Stomach (tissue), 9 donors: ENCODE results near the gene CACNA1I. TPM values are rescaled to one million over a fixed set of nuclear protein-coding genes. Genes with fewer than 3 reads are reported as not detected.

Experiments used
- DNase-seq, 2 donors: peaks; one replicate each; pipeline versions ENCODE4 v3.0.0 to v3.0.0-alpha.2; 2013 to 2019
- H3K27ac ChIP-seq, 5 donors: fragments of 200-600 bp in 4 of 5; sonication (generic) in 4 of 5; one replicate each; pipeline ENCODE4 v1.5.1; 2013 to 2019; ENCODE audit warnings: mild to moderate bottlenecking in 1 of 5, moderate library complexity in 1 of 5
- H3K27me3 ChIP-seq, 3 donors: fragments of 200-600 bp; sonication (generic); one replicate each; pipeline ENCODE4 v1.5.1; 2017 to 2019; ENCODE audit warnings: mixed run types in 1 of 3
- H3K36me3 ChIP-seq, 4 donors: fragments of 200-600 bp; sonication (generic); 1 replicate in 3 of 4; 2 replicates in 1 of 4; pipeline ENCODE4 v1.5.1; 2016 to 2019
- H3K4me1 ChIP-seq, 4 donors: fragments of 200-600 bp; sonication (generic); one replicate each; pipeline ENCODE4 v1.5.1; 2016 to 2019
- H3K4me3 ChIP-seq, 4 donors: fragments of 200-600 bp; sonication (generic) in 3 of 4; one replicate each; pipeline ENCODE4 v1.5.1; 2016 to 2019; ENCODE audit warnings: mild to moderate bottlenecking in 1 of 4
- H3K9me3 ChIP-seq, 4 donors: fragments of 200-600 bp; sonication (generic); one replicate each; pipeline ENCODE4 v1.5.1; 2016 to 2019
- EP300 ChIP-seq: sonication (generic); formaldehyde crosslinking; IDR thresholded peaks from one replicate; pipeline ENCODE4 v1.6.1; 2017; ENCODE audit warnings: antibody characterized with exemption
- POLR2A ChIP-seq, 4 donors: fragments of 450-650 bp; IDR thresholded peaks; one replicate each; pipeline ENCODE4 v1.6.1; 2016; ENCODE audit warnings: antibody characterized with exemption in 4 of 4, control low read depth in 2 of 4, mild to moderate bottlenecking in 1 of 4, moderate library complexity in 1 of 4
- POLR2AphosphoS5 ChIP-seq, 3 donors: sonication (generic); formaldehyde crosslinking; IDR thresholded peaks; one replicate each; pipeline ENCODE4 v1.6.1; 2016; ENCODE audit warnings: antibody characterized with exemption in 3 of 3
- WGBS, 5 donors: extraction: QIAGEN DNeasy Blood & Tissue Kit in 3 of 5; methylation state at CpG; one replicate each; pipeline versions ENCODE4 v1.1.5 to v1.1.7; 2013 to 2018; 5-methylcytosine and 5-hydroxymethylcytosine counted together
- intact Hi-C: fragments of 100-400 bp; cut with DNase I; formaldehyde crosslinking; loops from one replicate; pipeline ENCODE4 v1.15.1; 2023; ENCODE audit warnings: low total_unique reads
- polyA plus RNA-seq, 3 donors: library from polyadenylated mRNA; stranded (reverse); fragments of 200-250 nt; gene quantifications; one replicate each; pipeline ENCODE4 v1.2.3, GENCODE V29; 2013
- total RNA-seq, 5 donors: library from RNA; depleted of rRNA; stranded (reverse); fragments of >200 nt; gene quantifications; one replicate each; pipeline versions ENCODE4 v1.1.0 to v1.2.3, GENCODE V29; 2014 to 2016
- TF ChIP-seq, protein P1 (sequence below), 7 experiments: fragments of 450-650 bp in 4 of 7; fragments of 200-600 bp in 3 of 7; sonication (generic) in 3 of 7; IDR thresholded peaks; one replicate each; pipeline ENCODE4 v1.5.1; 2016 to 2019; ENCODE audit warnings: antibody characterized with exemption in 7 of 7, control low read depth in 2 of 7, mild to moderate bottlenecking in 1 of 7
- donor health status: healthy with polysubstance abuse.
- donor health status: Bipolar disorder and iron deficiency.
- donor health status: healthy.

The CACNA1I gene
- total and polyA plus RNA-seq, 8 donors: 0.06 to 4.0 (median 0.22) TPM; not detected in 2

- no peaks in the 10 kb centered on the region for H3K9me3 ChIP-seq
- no peak overlapping the region for H3K4me3 ChIP-seq
- TF ChIP-seq POLR2AphosphoS5 (IDR thresholded peaks at IDR 0.05) (no peak), POLR2A (IDR thresholded peaks at IDR 0.05) (no peak), EP300 (no peak)
- TF ChIP-seq, protein P1, sequence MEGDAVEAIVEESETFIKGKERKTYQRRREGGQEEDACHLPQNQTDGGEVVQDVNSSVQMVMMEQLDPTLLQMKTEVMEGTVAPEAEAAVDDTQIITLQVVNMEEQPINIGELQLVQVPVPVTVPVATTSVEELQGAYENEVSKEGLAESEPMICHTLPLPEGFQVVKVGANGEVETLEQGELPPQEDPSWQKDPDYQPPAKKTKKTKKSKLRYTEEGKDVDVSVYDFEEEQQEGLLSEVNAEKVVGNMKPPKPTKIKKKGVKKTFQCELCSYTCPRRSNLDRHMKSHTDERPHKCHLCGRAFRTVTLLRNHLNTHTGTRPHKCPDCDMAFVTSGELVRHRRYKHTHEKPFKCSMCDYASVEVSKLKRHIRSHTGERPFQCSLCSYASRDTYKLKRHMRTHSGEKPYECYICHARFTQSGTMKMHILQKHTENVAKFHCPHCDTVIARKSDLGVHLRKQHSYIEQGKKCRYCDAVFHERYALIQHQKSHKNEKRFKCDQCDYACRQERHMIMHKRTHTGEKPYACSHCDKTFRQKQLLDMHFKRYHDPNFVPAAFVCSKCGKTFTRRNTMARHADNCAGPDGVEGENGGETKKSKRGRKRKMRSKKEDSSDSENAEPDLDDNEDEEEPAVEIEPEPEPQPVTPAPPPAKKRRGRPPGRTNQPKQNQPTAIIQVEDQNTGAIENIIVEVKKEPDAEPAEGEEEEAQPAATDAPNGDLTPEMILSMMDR (IDR thresholded peaks at IDR 0.05): no peak
- DNase-seq: no peak
- H3K4me1 ChIP-seq: peaks cover 0 to 20% (median 8%) of the 10 kb centered on the region in 4 donors
- 79 to 88% (median 84%) methylated on average over 12 to 13 of the region's 13 CpGs for WGBS, 5 donors
- no peaks in the 10 kb centered on the region for H3K36me3 ChIP-seq
- peaks cover 11 to 96% (median 55%) of the 10 kb centered on the region in 3 donors for H3K27me3 ChIP-seq
- intact Hi-C loops: no loop called here
- H3K27ac ChIP-seq: no peak overlapping the region
These were observed 117.7 kb downstream of the CACNA1I start for GRCh38 chr22:39688186-39688785.

DNA sequence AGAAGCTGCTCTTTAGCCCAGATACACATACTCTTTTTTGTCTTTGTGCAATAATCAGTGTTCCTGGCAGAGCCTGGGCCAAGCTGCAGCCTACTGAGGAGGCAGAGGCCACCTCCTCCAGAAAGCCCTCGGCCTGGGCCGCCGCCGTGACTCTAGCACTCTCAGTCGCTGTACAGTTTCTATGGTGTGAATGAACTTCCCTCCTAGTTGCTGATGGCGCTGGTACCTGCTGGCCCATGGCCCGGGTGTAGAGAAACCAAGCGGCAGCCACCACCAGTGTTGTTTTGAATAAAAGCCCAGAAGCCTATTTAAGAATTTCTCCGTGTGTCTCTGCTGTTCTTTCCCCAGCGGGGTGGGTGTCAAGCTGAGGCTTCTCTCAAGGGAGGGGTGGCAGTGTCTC lies 118.9 kb downstream of the CACNA1I start:
- H3K4me1 ChIP-seq: peaks cover 0 to 20% (median 8%) of the 10 kb centered on the region in 4 donors
- no peaks in the 10 kb centered on the region for H3K9me3 ChIP-seq
- H3K4me3 ChIP-seq: no peak overlapping the region
- intact Hi-C loops: no loop called here
- no peak for DNase-seq
- H3K27ac ChIP-seq: no peak overlapping the region
- H3K27me3 ChIP-seq: peaks cover 11 to 96% (median 48%) of the 10 kb centered on the region in 3 donors
- TF ChIP-seq POLR2A (IDR thresholded peaks at IDR 0.05) (no peak), EP300 (no peak), POLR2AphosphoS5 (IDR thresholded peaks at IDR 0.05) (no peak)
- TF ChIP-seq, protein P1 (IDR thresholded peaks at IDR 0.05): no peak
- H3K36me3 ChIP-seq: no peaks in the 10 kb centered on the region
- WGBS, 5 donors: 85 to 98% (median 92%) methylated on average over 10 of the region's 10 CpGs

DNA sequence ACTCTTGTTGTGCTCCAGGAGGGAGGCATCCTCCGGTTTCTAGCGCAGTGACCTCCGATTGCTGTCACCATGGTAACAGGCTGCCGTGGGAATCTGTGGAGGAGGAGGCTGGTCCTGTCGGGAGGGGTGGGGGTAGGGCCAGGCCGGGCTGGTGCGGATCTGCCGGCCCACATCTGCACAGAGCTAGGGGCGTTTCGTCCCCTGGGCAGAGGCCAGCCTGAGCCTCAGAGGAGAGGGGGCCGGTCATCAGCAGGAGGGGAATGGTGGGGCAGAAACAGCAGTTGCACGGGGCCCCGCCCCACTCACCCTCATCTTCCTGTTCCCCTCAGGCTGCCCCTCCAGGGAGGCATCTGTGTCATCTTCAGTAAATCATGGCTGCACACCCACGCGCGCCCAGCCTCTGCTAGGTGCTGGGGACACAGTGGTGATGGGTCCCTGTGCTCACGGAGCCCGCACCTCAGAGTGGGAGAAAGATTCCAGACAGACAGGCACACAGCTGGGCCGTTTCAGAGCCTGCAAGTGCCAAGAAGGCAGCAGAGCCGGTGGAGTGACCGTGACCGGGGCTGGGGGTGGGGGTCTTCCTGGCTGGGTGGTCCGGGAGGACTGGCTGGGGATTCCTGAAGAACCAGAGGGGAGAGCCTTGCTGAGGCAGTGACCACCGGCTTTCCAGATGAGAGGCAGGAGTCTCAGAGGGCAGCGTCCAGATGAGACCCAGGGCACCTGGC lies 120.5 kb downstream of the CACNA1I start:
- no peak for TF ChIP-seq EP300
- TF ChIP-seq, protein P1 (IDR thresholded peaks at IDR 0.05): no peak
- TF ChIP-seq POLR2A (IDR thresholded peaks at IDR 0.05): no peak
- no peak for TF ChIP-seq POLR2AphosphoS5 (IDR thresholded peaks at IDR 0.05)
- Histone ChIP-seq H3K4me1 (peaks cover 0 to 13% (median 4%) of the 10 kb centered on the region in 4 donors), H3K36me3 (no peaks in the 10 kb centered on the region), H3K27ac (no peak overlapping the region), H3K9me3 (no peaks in the 10 kb centered on the region), H3K27me3 (peaks cover 3 to 95% (median 32%) of the 10 kb centered on the region in 3 donors), H3K4me3 (no peak overlapping the region)
- intact Hi-C loops: no loop called here
- WGBS, 5 donors: 18 to 27% (median 22%) methylated on average over 19 to 25 of the region's 25 CpGs
- DNase-seq: peak in 1 of 2 donors; percentile 68

DNA sequence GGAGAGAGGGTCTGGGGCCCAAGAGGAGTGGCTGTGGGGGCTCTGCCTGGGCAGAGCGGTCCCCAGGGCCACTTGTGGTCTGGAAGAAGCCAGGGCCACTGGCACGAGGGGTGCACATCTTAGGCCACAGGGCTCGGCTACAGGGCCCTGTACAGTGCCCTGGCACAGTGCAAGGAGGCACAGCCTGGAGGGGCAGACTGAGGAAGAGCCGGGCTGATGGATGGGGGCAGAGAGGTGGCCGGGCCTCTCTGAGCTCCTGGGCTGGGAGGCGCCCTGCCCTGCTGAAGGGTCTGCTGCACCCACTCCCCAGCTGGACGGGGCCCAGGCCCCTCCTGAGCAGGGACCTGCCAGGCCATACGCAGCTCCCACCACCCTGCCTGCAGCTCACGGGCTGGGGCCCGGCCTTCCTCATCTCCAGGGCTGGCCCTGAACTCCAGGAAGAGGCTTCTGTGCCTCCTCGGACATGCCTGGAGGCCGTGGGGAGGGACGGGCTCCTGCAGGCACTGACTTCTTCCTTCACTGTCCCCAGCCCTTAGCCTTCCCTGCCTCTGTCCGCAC lies 123.5 kb downstream of the CACNA1I start:
- no peaks in the 10 kb centered on the region for H3K36me3 ChIP-seq
- no peak overlapping the region for H3K27ac ChIP-seq
- H3K9me3 ChIP-seq: no peaks in the 10 kb centered on the region
- no peak for DNase-seq
- no peak for TF ChIP-seq EP300
- no peak for TF ChIP-seq POLR2AphosphoS5 (IDR thresholded peaks at IDR 0.05)
- H3K4me3 ChIP-seq: no peak overlapping the region
- intact Hi-C loops: no loop called here
- WGBS, 5 donors: 53 to 79% (median 64%) methylated on average over 10 to 14 of the region's 14 CpGs
- peaks cover 0 to 82% (median 23%) of the 10 kb centered on the region in 3 donors for H3K27me3 ChIP-seq
- peaks cover 0 to 13% (median 4%) of the 10 kb centered on the region in 4 donors for H3K4me1 ChIP-seq
